H1 (cell line): ENCODE data around the gene DRGX. TPM values are rescaled to one million over a fixed set of nuclear protein-coding genes. Genes with fewer than 3 reads are reported as not detected.

ENCODE experiments used
- CTCF ChIP-seq, 3 experiments: IDR thresholded peaks; 1 replicate in 2 of 3; 2 replicates in 1 of 3; pipeline versions ENCODE4 v1.5.1 to v1.6.1; 2011; ENCODE audit warnings: low read length in 3 of 3, mild to moderate bottlenecking in 3 of 3, inconsistent platforms in 2 of 3, low read depth in 1 of 3, moderate library complexity in 1 of 3; ENCODE audit not compliant: insufficient read depth in 1 of 3; ENCODE audit errors: control extremely low read depth in 1 of 3
- ZNF274 ChIP-seq: IDR thresholded peaks from 2 replicates; pipeline ENCODE4 v1.7.0; 2012; ENCODE audit warnings: low read length, borderline replicate concordance; ENCODE audit errors: extremely low read depth
- polyA plus RNA-seq, 7 experiments: library from polyadenylated mRNA; depleted of rRNA in 3 of 7; stranded (reverse) in 5 of 7; unstranded in 2 of 7; fragments of >200 nt in 5 of 7; fragments of 200-250 nt in 2 of 7; gene quantifications; 1 replicate in 5 of 7; 2 replicates in 1 of 7; 4 replicates in 1 of 7; pipeline versions ENCODE4 v1.2.1 to v1.2.3, GENCODE V29; 2011 to 2013; ENCODE audit warnings: missing spikeins in 2 of 7, mixed read lengths in 2 of 7
- total RNA-seq: library from RNA; stranded (reverse); fragmentation: NEBNext Ultra II Directional; extraction: Animal tissue kit (Norgen Biotek cat#: 25700); gene quantifications from 2 replicates; pipeline ENCODE4 v1.2.1, GENCODE V29; 2021
- TF ChIP-seq, protein P1 (sequence below): fragments of 300-600 bp; sonication (generic); IDR thresholded peaks from 2 replicates; pipeline ENCODE4 v1.7.1; 2012; ENCODE audit warnings: low read length, moderate library complexity, mild to moderate bottlenecking, inconsistent platforms; ENCODE audit not compliant: insufficient replicate concordance

DRGX gene
- total and polyA plus RNA-seq, 2 of the 8 experiments (the other 6 are each of a cell fraction or from before 2014, with no cell fraction given), result not detected

DNA sequence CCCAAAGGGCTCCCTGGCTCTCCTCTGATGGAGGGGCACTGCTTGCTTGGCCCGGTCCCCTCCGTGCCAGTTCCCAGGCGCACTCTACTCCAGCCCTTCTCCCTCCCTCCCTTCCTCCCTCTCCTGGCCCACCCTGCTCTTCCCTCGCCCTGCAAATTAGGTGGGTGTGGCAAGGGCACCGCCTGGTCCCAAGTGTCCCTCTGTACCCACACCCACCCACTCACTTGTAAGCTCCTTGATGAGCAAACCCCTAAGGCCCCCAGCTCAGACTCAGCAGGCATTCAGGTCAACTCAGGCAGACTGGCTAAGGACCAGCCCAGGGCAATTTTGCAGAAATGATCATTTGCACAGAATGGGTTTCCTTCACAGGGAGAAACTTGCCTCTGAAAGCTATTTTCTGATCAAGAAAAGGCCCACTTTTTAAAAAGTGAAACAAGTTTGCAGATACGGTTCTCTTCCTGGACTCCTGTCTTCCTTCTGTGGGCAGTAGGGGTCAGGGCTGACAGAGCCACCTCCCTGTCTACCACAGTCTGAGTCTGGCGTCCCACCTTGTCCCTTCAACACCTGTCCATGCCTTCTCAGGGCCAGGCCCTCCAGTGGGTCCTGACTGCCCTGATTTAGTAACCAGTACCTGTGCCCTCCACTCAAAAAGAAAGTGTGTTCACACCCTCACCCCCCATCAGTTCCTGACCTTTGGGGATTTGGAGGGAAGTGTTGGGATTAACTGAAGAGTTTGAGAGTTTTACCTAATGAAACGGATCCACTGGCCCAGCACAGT lies 68.7 kb downstream of the DRGX start (continued):
- TF ChIP-seq, protein P1, sequence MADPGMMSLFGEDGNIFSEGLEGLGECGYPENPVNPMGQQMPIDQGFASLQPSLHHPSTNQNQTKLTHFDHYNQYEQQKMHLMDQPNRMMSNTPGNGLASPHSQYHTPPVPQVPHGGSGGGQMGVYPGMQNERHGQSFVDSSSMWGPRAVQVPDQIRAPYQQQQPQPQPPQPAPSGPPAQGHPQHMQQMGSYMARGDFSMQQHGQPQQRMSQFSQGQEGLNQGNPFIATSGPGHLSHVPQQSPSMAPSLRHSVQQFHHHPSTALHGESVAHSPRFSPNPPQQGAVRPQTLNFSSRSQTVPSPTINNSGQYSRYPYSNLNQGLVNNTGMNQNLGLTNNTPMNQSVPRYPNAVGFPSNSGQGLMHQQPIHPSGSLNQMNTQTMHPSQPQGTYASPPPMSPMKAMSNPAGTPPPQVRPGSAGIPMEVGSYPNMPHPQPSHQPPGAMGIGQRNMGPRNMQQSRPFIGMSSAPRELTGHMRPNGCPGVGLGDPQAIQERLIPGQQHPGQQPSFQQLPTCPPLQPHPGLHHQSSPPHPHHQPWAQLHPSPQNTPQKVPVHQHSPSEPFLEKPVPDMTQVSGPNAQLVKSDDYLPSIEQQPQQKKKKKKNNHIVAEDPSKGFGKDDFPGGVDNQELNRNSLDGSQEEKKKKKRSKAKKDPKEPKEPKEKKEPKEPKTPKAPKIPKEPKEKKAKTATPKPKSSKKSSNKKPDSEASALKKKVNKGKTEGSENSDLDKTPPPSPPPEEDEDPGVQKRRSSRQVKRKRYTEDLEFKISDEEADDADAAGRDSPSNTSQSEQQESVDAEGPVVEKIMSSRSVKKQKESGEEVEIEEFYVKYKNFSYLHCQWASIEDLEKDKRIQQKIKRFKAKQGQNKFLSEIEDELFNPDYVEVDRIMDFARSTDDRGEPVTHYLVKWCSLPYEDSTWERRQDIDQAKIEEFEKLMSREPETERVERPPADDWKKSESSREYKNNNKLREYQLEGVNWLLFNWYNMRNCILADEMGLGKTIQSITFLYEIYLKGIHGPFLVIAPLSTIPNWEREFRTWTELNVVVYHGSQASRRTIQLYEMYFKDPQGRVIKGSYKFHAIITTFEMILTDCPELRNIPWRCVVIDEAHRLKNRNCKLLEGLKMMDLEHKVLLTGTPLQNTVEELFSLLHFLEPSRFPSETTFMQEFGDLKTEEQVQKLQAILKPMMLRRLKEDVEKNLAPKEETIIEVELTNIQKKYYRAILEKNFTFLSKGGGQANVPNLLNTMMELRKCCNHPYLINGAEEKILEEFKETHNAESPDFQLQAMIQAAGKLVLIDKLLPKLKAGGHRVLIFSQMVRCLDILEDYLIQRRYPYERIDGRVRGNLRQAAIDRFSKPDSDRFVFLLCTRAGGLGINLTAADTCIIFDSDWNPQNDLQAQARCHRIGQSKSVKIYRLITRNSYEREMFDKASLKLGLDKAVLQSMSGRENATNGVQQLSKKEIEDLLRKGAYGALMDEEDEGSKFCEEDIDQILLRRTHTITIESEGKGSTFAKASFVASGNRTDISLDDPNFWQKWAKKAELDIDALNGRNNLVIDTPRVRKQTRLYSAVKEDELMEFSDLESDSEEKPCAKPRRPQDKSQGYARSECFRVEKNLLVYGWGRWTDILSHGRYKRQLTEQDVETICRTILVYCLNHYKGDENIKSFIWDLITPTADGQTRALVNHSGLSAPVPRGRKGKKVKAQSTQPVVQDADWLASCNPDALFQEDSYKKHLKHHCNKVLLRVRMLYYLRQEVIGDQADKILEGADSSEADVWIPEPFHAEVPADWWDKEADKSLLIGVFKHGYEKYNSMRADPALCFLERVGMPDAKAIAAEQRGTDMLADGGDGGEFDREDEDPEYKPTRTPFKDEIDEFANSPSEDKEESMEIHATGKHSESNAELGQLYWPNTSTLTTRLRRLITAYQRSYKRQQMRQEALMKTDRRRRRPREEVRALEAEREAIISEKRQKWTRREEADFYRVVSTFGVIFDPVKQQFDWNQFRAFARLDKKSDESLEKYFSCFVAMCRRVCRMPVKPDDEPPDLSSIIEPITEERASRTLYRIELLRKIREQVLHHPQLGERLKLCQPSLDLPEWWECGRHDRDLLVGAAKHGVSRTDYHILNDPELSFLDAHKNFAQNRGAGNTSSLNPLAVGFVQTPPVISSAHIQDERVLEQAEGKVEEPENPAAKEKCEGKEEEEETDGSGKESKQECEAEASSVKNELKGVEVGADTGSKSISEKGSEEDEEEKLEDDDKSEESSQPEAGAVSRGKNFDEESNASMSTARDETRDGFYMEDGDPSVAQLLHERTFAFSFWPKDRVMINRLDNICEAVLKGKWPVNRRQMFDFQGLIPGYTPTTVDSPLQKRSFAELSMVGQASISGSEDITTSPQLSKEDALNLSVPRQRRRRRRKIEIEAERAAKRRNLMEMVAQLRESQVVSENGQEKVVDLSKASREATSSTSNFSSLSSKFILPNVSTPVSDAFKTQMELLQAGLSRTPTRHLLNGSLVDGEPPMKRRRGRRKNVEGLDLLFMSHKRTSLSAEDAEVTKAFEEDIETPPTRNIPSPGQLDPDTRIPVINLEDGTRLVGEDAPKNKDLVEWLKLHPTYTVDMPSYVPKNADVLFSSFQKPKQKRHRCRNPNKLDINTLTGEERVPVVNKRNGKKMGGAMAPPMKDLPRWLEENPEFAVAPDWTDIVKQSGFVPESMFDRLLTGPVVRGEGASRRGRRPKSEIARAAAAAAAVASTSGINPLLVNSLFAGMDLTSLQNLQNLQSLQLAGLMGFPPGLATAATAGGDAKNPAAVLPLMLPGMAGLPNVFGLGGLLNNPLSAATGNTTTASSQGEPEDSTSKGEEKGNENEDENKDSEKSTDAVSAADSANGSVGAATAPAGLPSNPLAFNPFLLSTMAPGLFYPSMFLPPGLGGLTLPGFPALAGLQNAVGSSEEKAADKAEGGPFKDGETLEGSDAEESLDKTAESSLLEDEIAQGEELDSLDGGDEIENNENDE, result no peak
- no peak for TF ChIP-seq ZNF274
- TF ChIP-seq CTCF (IDR thresholded peaks at IDR 0.05; ENCODE audit: control extremely low read depth in 1 of 3, insufficient read depth in 1 of 3, low read depth in 1 of 3, low read length in 3 of 3), result no peak
